NT2/D1 (cell line): ENCODE measurements around the gene TMEM205.

Experiments
- SUZ12 ChIP-seq: IDR thresholded peaks from 2 replicates; pipeline ENCODE4 v1.6.1; 2011; ENCODE audit not compliant: insufficient read length, insufficient read depth; ENCODE audit errors: extremely low read depth
- YY1 ChIP-seq: IDR thresholded peaks from 2 replicates; pipeline ENCODE4 v1.6.1; 2011; ENCODE audit not compliant: insufficient read length, insufficient read depth
- ZNF274 ChIP-seq: IDR thresholded peaks from 2 replicates; pipeline ENCODE4 v1.6.1; 2011; ENCODE audit warnings: mild to moderate bottlenecking, low read depth, low read length

GRCh38 chr19:11373166-11373884 lies 27.3 kb upstream of the TMEM205 start:
- TF ChIP-seq ZNF274: no peak
- no peak for TF ChIP-seq YY1
- no peak for TF ChIP-seq SUZ12
